Activated T-cell treated with anti-CD3 and anti-CD28 coated beads, Interleukin-2, amount 50 U/mL, for 4 hours (primary cell): Measurements from ENCODE around the gene HNRNPA1. TPM values are rescaled to one million over a fixed set of nuclear protein-coding genes. Genes with fewer than 3 reads are reported as not detected.

Source experiments
- ATAC-seq, 2 donors: fragments of 200-7000 bp; cut with Tn5 transposase; one replicate each; pipeline ENCODE4 v1.10.0; 2021
- DNase-seq: peaks from one replicate; pipeline ENCODE4 v3.0.0-alpha.2; 2020
- H3K27me3 Mint-ChIP-seq: one replicate; pipeline ENCODE4 v1.8.0; 2021; ENCODE audit warnings: low read depth, mixed read lengths
- H3K36me3 Mint-ChIP-seq: one replicate; pipeline ENCODE4 v1.8.0; 2022; ENCODE audit warnings: mixed read lengths; ENCODE audit not compliant: insufficient read depth
- H3K4me1 Mint-ChIP-seq: one replicate; pipeline ENCODE4 v1.8.0; 2021; ENCODE audit warnings: low read depth, mixed read lengths
- H3K4me3 Mint-ChIP-seq: one replicate; pipeline ENCODE4 v1.8.0; 2021; ENCODE audit warnings: mild to moderate bottlenecking, moderate library complexity, mixed read lengths
- H3K9me3 Mint-ChIP-seq: one replicate; pipeline ENCODE4 v1.8.0; 2021; ENCODE audit warnings: mixed read lengths
- total RNA-seq, 3 donors: library from RNA; stranded (reverse); gene quantifications; one replicate each; pipeline ENCODE4 v1.2.1, GENCODE V29; 2021

The HNRNPA1 gene
- total RNA-seq, 3 donors from 2014 or later = 2,725 to 2,849 (median 2,779) TPM

DNA sequence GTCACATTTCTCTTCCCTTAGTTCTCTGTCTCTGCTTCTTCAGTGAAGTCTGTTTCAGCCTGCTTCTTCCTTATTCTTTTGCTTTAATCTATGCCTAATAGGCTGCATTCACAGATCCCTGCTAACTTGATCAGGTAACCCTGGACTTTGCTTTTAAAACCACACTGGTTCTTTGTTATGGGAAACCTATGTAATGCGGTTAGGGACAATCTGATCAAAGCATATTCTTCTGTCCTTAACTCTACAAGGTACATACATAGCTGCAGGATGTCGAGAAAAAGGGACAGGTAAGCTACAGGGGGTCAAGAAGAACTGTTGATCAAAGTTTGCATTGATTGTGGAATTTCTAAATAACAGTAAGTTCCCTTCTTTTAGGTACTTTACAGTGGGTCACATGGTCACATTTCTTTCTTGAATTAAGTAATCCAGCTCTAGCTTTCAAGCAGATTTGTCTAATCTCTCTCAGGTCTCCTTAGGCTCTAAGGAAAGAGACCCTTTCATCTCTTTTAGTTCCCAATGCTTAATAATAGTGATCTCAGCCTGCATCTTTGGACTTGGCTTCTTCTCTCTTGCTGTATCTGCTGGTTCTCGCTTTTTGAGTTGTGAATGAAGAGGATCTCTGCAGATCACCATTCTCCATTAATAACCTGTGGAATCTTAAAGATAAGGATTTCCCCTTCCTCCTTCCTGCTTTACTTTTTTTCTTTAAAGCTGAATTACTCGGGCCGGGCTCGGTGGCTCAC is 48.2 kb downstream of the HNRNPA1 start:
- no peak for DNase-seq
- no peak overlapping the region for H3K4me3 Mint-ChIP-seq
- no peak for ATAC-seq
- no peaks in the 10 kb centered on the region for H3K9me3 Mint-ChIP-seq
- H3K4me1 Mint-ChIP-seq = peaks cover 62% of the 10 kb centered on the region
- peaks cover 9% of the 10 kb centered on the region for H3K36me3 Mint-ChIP-seq
- H3K27me3 Mint-ChIP-seq = no peaks in the 10 kb centered on the region

GRCh38 chr12:54329759-54330158 is 49.2 kb downstream of the HNRNPA1 start:
- DNase-seq = no peak
- Mint-ChIP-seq H3K4me3 (no peak overlapping the region), H3K9me3 (no peaks in the 10 kb centered on the region), H3K27me3 (no peaks in the 10 kb centered on the region), H3K4me1 (peaks cover 59% of the 10 kb centered on the region), H3K36me3 (peaks cover 9% of the 10 kb centered on the region)
- no peak for ATAC-seq

DNA sequence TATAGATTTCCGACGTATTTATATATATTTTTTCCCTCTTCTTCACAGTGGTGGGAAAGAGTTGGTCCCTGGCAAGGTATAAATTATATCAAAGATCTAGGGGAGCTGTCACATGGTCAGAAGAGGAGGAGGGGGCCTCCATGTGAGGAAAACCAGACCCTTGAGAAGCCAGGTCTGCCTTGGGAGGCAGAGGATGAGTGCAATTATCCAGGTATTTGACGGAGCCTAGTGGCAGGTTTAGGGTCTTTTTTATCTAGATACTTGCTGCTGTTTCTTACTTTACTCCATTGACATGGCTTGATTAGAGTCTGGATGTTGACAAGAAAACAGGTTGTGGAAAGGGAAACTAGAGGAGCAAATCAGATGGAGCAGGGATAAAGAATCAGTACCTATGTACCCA is 49.9 kb downstream of the HNRNPA1 start:
- no peak for ATAC-seq
- H3K4me1 Mint-ChIP-seq = peaks cover 53% of the 10 kb centered on the region
- H3K36me3 Mint-ChIP-seq = peaks cover 5% of the 10 kb centered on the region

DNA sequence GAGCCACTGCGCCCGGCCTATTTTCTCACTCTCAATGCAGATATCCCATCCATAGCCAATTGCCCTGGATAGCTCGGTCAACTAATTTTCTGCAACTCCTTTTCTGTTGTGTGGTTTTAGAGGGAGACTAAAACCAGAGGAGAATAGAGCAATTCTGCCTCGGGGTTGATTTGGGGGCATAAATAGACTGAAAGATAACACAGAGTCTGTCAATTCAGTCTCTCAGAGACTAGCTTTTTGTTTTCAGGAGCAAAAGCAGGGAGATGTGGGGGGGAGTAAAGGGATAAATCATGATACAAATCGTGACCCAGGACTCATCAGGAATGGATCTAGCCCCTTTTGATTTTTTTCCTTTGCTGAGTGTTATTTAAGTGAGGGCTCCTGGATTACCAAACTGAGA is 50.9 kb downstream of the HNRNPA1 start:
- Mint-ChIP-seq H3K4me1 (peaks cover 49% of the 10 kb centered on the region), H3K9me3 (no peaks in the 10 kb centered on the region), H3K36me3 (peaks cover 5% of the 10 kb centered on the region), H3K27me3 (no peaks in the 10 kb centered on the region), H3K4me3 (no peak overlapping the region)
- ATAC-seq (no peak), DNase-seq (no peak)

More for the DNA sequence above, 49.9 kb downstream of the HNRNPA1 start:
- Mint-ChIP-seq H3K27me3 (no peaks in the 10 kb centered on the region), H3K4me3 (no peak overlapping the region), H3K9me3 (no peaks in the 10 kb centered on the region)
- DNase-seq = no peak

DNA sequence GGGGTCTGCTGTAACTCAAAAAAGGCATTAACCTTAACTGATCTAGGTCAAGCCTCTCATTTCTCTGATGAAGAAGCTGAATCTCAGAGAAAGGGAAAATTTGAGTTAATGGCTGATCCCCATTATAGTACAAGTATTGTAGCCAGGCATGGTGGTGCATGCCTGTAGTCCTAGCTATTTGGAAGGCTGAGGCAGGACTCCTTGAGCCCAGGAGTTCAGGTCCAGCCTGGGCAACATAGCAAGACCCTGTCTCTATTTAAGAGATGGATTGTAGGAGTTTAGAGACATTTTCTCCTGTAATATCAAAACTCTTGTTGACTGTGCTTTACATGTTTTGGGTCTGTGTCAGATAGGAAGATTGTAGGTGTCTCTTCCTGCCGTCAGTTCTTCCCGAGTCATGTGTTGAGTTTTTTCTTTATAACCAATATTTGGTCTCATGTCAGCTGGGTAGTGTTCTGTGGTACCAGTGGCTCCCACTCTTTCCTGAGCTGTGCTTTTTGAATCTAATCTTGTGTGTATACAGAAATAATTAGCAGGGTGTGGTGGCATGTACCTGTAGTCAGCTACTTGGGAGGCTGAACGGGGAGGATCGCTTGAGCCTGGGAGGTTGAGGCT is 53.0 kb downstream of the HNRNPA1 start:
- DNase-seq (no peak), ATAC-seq (no peak)
- H3K4me1 Mint-ChIP-seq = peaks cover 42% of the 10 kb centered on the region
- no peaks in the 10 kb centered on the region for H3K27me3 Mint-ChIP-seq
- H3K9me3 Mint-ChIP-seq = no peaks in the 10 kb centered on the region
- H3K4me3 Mint-ChIP-seq = no peak overlapping the region
- peaks cover 4% of the 10 kb centered on the region for H3K36me3 Mint-ChIP-seq

Other genes with a start within 250 kb of the HNRNPA1 start
- gene HOXC5, start 247.7 kb upstream of the HNRNPA1 start, total RNA-seq = not detected
- under 1 TPM; 0.16 to 0.40 (median 0.29) TPM for gene HOXC4, start 226.9 kb upstream of the HNRNPA1 start, total RNA-seq
- 10 to 100 TPM; 14.1 to 19.8 (median 19.2) TPM for gene SMUG1, start 91.7 kb upstream of the HNRNPA1 start, total RNA-seq
- gene CBX5, start 604 bp upstream of the HNRNPA1 start, total RNA-seq = 10 to 100 TPM; 27.9 to 37.0 (median 33.4) TPM
- gene NFE2, start 20.3 kb downstream of the HNRNPA1 start, total RNA-seq = under 1 TPM; 0.26 to 0.40 (median 0.27) TPM
- gene COPZ1, start 44.4 kb downstream of the HNRNPA1 start, total RNA-seq = 100 to 1,000 TPM in 2 of 3 donors, 10 to 100 TPM in 1; 97.5 to 113 (median 109) TPM
- gene GPR84, start 83.8 kb downstream of the HNRNPA1 start, total RNA-seq = under 1 TPM in 2 of 3 donors, not detected in 1; 0.13 to 0.49 TPM
- 1 to 10 TPM in 1 of 3 donors, under 1 TPM in 2; 0.48 to 1.1 (median 0.55) TPM for gene ZNF385A, start 104.0 kb downstream of the HNRNPA1 start, total RNA-seq
- gene ITGA5, start 138.5 kb downstream of the HNRNPA1 start, total RNA-seq = 10 to 100 TPM in 2 of 3 donors, 1 to 10 TPM in 1; 9.3 to 16.4 (median 12.4) TPM
- gene GTSF1, start 192.9 kb downstream of the HNRNPA1 start, total RNA-seq = 10 to 100 TPM in 1 of 3 donors, 1 to 10 TPM in 2; 2.5 to 11.6 (median 7.9) TPM
- gene NCKAP1L, start 217.0 kb downstream of the HNRNPA1 start, total RNA-seq = 10 to 100 TPM; 60.5 to 83.7 (median 79.9) TPM